IPS-18c (cell line): ENCODE results near the gene WDR36.

Experiments used
- H3K4me3 ChIP-seq: 2 replicates; pipeline ENCODE4 v1.7.0; 2013; ENCODE audit warnings: low read depth, mild to moderate bottlenecking, low read length, moderate library complexity; ENCODE audit not compliant: insufficient read depth
- H3K9me3 ChIP-seq: one replicate; pipeline ENCODE4 v1.6.1; 2013; ENCODE audit warnings: mild to moderate bottlenecking, low read length, moderate library complexity; ENCODE audit not compliant: control insufficient read depth, insufficient read depth

The WDR36 gene

GRCh38 chr5:111092062-111092853, at the start of gene WDR36:
WDR36 (plus strand) TSS chr5:111092348; CDS start chr5:111092457, 109 bp downstream.
- H3K9me3 ChIP-seq: peaks cover 9% of the 10 kb centered on the region
- peak within 1 kb of the TSS; percentile 66 for H3K4me3 ChIP-seq

DNA sequence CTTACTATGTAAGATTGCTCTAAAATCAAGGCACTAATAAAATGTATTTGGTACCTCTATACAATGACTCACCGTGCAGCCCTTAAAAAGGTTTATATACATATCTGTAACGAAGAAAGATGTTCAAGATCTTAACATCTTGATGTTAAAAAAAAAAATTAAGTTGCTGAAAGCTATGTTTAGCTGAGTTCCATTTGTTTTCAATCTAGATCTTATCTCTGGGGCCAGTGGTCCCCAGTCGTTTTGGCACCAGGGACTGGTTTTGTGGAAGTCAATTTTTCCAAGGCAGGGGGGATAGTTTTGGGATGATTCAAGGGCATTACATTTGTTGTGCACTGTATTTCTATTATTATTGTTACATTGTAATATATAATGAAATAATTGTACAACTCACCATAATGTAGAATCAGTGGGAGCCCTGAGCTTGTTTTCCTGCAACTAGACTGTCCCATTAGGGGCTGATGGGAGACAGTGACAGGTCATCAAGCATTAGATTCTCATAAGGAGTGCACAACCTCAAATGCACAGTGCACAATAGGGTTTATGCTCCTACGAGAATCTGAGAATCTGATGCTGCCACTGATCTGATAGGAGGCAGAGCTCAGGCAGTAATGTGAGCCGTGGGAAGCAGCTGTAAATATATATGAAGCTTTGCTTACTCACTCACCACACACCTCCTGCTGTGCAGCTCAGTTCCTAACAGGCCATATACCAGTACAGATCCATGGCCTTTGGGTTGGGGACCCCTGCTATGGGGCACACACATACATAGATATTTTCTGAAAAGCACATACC, 48.2 kb upstream of the WDR36 start:
- H3K4me3 ChIP-seq: no peak overlapping the region
- H3K9me3 ChIP-seq: no peaks in the 10 kb centered on the region

- Histone ChIP-seq H3K4me3 (no peak overlapping the region), H3K9me3 (no peaks in the 10 kb centered on the region)
Observed at GRCh38 chr5:111058064-111058463, 34.1 kb upstream of the WDR36 start.

DNA sequence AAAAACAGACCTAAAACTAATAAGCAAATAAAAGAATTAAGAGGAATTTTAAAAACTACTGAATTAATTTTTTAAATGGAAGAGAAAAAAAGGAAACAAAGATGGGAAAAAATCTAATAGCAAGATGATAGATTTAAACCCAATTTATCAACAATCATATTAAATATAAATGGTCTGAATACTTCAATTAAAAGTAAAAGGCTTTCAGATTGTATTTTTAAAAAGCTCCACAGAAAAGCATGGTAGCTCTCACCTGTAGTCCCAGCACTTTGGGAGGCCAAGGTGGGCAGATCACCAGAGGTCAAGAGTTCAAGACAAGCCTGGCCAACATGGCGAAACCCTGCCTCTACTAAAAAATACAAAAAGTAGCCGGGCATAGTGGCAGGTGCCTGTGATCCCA, 32.0 kb upstream of the WDR36 start:
- Histone ChIP-seq H3K4me3 (no peak overlapping the region), H3K9me3 (no peaks in the 10 kb centered on the region)

GRCh38 chr5:111061618-111062017, 30.5 kb upstream of the WDR36 start:
- H3K9me3 ChIP-seq: no peaks in the 10 kb centered on the region
- no peak overlapping the region for H3K4me3 ChIP-seq

GRCh38 chr5:111063709-111064322, 28.3 kb upstream of the WDR36 start:
- no peak overlapping the region for H3K4me3 ChIP-seq

GRCh38 chr5:111066261-111066938, 25.7 kb upstream of the WDR36 start:
- Histone ChIP-seq H3K4me3 (no peak overlapping the region), H3K9me3 (no peaks in the 10 kb centered on the region)

More at GRCh38 chr5:111063709-111064322, 28.3 kb upstream of the WDR36 start:
- H3K9me3 ChIP-seq: no peaks in the 10 kb centered on the region

DNA sequence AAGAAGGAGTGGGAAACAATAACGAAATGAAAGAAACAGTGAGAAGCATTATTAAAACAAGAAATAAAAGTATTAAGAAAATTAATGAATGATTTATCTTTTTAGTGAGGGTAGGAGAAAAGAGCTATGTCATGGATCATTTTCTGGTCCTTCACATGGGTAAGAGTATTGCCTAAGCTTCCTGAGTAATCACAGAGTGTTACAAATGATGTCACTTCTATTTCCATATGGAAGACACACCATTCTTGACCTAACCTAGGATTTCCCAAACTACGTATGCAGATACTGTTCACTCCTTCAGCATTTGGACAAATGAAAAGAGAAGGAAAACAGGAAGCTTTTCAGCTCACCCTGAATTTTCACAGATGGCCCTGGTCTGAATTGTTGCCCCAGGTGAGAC, 23.9 kb upstream of the WDR36 start:
- no peaks in the 10 kb centered on the region for H3K9me3 ChIP-seq
- no peak overlapping the region for H3K4me3 ChIP-seq

DNA sequence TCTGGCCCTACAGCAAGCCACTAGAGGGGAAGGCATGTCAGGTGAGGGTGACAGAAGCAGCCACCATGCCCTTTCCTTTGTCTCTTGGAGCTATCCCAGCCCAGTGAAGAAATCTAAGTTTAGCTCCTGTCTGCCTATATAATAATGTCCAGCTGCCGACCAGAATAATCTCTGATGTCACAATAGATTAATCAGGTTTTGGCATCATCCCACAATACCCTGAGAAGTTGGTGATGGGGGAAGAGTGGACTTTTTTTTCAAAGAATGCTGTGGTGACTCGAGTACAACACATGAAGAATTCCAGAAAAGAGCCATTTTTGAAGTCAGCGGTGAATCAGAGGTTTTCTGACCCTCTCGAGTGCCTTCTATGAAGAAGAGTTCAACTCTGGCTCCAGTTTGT, 22.3 kb upstream of the WDR36 start:
- no peaks in the 10 kb centered on the region for H3K9me3 ChIP-seq
- H3K4me3 ChIP-seq: peak overlapping the region; percentile 49; the same call in 1 of the 2 replicates

DNA sequence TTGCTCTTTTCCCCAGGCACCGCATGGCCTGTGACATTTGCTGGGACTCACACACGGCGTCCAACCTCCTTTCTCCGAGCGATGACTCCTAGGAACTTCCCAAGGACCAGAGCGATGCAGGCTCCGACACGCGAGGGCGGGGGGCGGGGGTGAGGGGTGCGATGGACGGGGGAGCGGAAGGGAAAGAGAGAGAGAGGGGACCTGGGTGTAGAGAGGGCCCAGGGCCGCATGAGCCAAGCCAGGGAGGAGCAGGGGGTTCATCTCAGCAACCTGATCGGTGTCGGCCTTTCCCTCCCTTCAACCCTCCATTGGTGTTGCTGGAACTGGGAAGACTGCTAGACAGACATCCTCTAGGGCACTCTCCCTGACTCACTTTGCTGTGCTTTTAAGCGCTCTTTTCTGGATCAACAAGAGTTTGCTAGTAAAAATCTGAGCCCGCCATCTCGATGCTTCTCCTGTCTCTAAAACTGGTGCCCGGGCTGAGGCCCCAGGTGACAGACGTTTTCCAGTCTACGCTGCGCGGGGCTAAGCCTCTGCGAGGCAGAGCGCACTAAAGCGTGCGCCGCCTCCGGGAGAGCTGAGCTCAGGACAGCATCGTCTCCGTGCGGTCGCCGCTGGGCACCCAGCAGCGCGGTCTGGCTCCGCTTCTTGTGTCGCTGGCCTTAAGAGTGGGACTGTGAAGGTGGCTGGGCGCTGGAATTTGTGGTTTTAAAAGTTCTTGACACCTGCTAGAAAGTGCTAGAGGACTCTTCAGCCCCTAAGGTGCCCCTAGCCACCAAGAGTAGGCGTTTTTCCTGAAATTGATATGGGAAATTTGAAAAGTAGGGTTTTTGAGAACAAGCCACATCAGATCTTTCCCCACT, 21.6 kb upstream of the WDR36 start:
- H3K9me3 ChIP-seq: no peaks in the 10 kb centered on the region
- H3K4me3 ChIP-seq: peak overlapping the region; percentile 49

- peak within 1 kb of the TSS; percentile 49 for H3K4me3 ChIP-seq
Observed at GRCh38 chr5:111071413-111071812, 20.7 kb upstream of the WDR36 start, which contains the start of gene TSLP. TSLP (plus strand) TSS chr5:111071713; CDS start chr5:111071891, 178 bp downstream.

GRCh38 chr5:111072949-111073682, 19.0 kb upstream of the WDR36 start:
- no peaks in the 10 kb centered on the region for H3K9me3 ChIP-seq
- peak overlapping the region; percentile 75 for H3K4me3 ChIP-seq

More at GRCh38 chr5:111071413-111071812, 20.7 kb upstream of the WDR36 start, which contains the start of gene TSLP:
- H3K9me3 ChIP-seq: no peaks in the 10 kb centered on the region

DNA sequence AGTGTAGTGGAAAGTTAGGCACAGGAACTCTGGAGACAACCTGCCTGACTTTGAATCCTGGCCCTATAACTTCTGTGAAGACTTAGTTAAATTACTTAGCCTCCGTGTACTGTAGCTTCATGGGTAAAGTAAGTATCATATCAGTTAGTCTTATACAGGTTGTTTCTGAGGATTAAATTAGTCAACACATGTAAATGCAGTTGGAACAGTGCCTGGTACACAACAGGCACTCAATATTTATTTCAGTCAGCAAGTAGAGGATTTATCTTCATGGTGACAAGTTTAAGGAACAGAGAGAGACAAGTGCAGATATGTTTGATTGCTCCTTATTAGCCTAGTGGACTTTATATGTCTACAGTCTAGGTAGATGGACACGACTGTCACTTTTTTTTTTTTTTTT, 17.9 kb upstream of the WDR36 start:
- Histone ChIP-seq H3K9me3 (no peaks in the 10 kb centered on the region), H3K4me3 (no peak overlapping the region)

DNA sequence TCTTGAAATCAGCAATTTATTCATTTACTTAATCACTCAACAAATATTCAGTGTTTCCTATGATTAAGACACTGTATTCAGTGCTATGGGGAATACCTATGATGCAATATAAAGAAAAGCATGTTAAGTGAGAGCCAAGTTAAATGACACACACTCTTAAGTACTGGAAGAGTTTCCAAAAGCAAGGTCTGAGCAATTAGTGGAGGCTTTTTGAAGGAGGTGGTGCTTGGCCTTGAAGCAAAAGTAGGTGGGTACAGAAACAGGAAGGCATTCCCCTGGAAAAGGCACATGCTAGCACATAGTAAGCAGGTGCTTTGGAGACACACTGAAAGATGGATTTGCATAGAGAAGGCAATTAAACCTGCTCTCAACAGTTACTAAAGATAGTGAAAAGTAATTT, 16.6 kb upstream of the WDR36 start:
- Histone ChIP-seq H3K9me3 (no peaks in the 10 kb centered on the region), H3K4me3 (no peak overlapping the region)

DNA sequence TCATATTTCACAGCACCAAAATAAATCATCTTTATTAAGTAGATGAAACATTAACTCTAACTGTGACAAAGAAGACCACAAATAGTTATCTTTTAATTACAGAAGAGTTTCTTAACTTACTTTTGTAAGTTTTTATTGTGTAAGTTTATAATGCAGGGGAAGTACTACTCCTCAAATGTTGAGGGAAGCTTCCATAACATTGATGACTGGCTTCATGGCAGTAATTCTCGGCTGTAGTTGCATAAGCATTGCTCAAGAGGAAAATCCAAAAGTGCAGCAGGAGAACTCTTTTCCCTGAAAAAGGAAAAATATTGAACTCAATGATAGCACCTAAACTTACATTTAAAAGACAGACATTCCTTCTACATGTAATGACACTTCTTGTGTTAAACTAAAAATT, 16.1 kb upstream of the WDR36 start:
- H3K9me3 ChIP-seq: no peaks in the 10 kb centered on the region
- no peak overlapping the region for H3K4me3 ChIP-seq

DNA sequence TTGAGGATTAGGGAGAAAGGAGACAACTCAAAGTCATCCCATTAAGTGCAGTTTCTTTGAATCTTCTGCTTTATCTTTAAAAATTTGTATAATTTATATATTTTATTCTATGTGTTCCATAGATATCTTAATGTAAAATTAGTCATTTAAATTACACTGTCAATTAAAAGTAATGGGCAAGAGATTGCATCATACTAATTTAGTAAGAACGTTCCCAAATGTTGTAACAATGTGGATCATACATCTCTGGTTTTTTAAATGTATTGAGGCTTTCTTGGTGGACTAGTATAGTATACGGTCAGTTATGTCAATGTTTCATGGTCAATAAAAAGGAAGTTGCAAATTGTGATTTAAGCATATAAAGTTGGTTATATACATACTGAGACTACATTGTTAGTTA, 14.5 kb upstream of the WDR36 start:
- H3K4me3 ChIP-seq: no peak overlapping the region
- H3K9me3 ChIP-seq: no peaks in the 10 kb centered on the region
